ENCODE measurements around the gene RNF114. TPM values are rescaled to one million over a fixed set of nuclear protein-coding genes. Genes with fewer than 3 reads are reported as not detected.
A peak's percentile ranks its signal among the peaks of the same experiment; 100 is the strongest.

RNF114 gene
- total and polyA plus RNA-seq, 2 experiments from 2014 or later, result 65.8 to 93.7 TPM

DNA sequence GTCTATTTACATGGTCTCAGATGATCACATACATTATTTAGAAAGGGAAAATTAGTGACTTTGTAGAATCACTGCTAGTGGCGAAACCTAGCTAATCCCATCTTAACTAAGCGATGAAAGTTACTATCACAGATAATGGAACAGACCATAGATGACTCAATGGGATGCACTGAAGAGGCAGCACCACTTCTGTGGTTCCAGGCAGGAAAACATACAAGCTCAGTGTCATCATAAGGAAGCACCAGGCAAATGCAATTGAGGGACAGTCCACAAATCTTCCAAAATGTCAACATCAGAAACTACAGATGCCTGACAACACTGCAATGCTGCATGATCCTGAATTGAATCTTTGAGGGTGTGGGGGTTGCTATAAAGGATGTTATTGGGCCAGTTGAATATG lies 30.7 kb downstream of the RNF114 start:
- H4K20me1 ChIP-seq (ENCODE audit: insufficient read depth, poor library complexity, severe bottlenecking), result no peaks in the 10 kb centered on the region
- no peaks in the 10 kb centered on the region for H3K9me2 ChIP-seq (replicated peaks; ENCODE audit: insufficient read depth)
- H3K4me2 ChIP-seq, result no peak overlapping the region
- no peak for DNase-seq (ENCODE audit: low spot score)
- no peaks in the 10 kb centered on the region for H3K79me2 ChIP-seq
- peaks cover 10% of the 10 kb centered on the region for H3K4me1 ChIP-seq (ENCODE audit: insufficient read depth)
- no peak overlapping the region for H3K4me3 ChIP-seq
- no peaks in the 10 kb centered on the region for H3K9me3 ChIP-seq (ENCODE audit: low read depth)
- 92% methylated on average over 2 of the region's 2 CpGs for WGBS (ENCODE audit: low lambda C conversion rate, missing lambda C conversion rate)
- TF ChIP-seq EZH2 (IDR thresholded peaks at IDR 0.05; ENCODE audit: borderline replicate concordance), result no peak
- no peak for TF ChIP-seq EZH2phosphoT487 (IDR thresholded peaks at IDR 0.05; ENCODE audit: low read depth, severe bottlenecking, unreplicated experiment)
- no peak for TF ChIP-seq CTCF (IDR thresholded peaks at IDR 0.05; ENCODE audit: poor library complexity)
- no peaks in the 10 kb centered on the region for H3K36me3 ChIP-seq (replicated peaks; ENCODE audit: insufficient read depth, low read depth)
- no peak overlapping the region for H3K27ac ChIP-seq
- H3K27me3 ChIP-seq, result no peaks in the 10 kb centered on the region
- no peak overlapping the region for H2AFZ ChIP-seq

DNA sequence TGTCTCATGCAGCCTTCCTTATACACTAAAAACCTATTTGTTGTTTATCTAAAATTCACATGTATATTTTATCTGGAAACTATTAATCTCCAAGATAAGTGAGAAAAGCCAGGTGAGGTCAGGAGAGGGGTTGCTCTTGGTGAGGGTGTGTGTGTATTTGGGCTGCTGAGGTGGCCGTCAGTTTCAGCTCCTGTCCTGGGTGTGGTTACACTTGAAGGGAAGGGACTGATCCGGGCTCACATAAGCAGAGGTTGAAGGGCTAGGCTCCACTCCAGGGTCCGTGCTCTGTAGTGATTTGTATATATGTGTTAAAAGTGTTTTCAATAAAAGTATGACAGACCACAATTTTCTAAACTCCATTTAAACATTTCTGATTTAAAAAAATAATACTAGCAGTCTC lies 33.0 kb downstream of the RNF114 start:
- Histone ChIP-seq H3K4me2 (no peak overlapping the region), H3K36me3 (replicated peaks; ENCODE audit: insufficient read depth, low read depth) (no peaks in the 10 kb centered on the region), H3K27ac (no peak overlapping the region), H3K9me3 (ENCODE audit: low read depth) (no peaks in the 10 kb centered on the region), H3K4me3 (no peak overlapping the region), H3K79me2 (no peaks in the 10 kb centered on the region), H3K4me1 (ENCODE audit: insufficient read depth) (peaks cover 10% of the 10 kb centered on the region), H3K9me2 (replicated peaks; ENCODE audit: insufficient read depth) (no peaks in the 10 kb centered on the region), H4K20me1 (ENCODE audit: insufficient read depth, poor library complexity, severe bottlenecking) (no peaks in the 10 kb centered on the region), H3K27me3 (no peaks in the 10 kb centered on the region), H2AFZ (no peak overlapping the region)
- WGBS (ENCODE audit: low lambda C conversion rate, missing lambda C conversion rate), result 67% methylated on average over 3 of the region's 3 CpGs
- no peak for TF ChIP-seq EZH2 (IDR thresholded peaks at IDR 0.05; ENCODE audit: borderline replicate concordance)
- no peak for TF ChIP-seq CTCF (IDR thresholded peaks at IDR 0.05; ENCODE audit: poor library complexity)
- TF ChIP-seq EZH2phosphoT487 (IDR thresholded peaks at IDR 0.05; ENCODE audit: low read depth, severe bottlenecking, unreplicated experiment), result no peak
- DNase-seq (ENCODE audit: low spot score), result no peak

- H3K9me2 ChIP-seq (replicated peaks; ENCODE audit: insufficient read depth), result no peaks in the 10 kb centered on the region
- peaks cover 10% of the 10 kb centered on the region for H3K4me1 ChIP-seq (ENCODE audit: insufficient read depth)
- no peaks in the 10 kb centered on the region for H3K9me3 ChIP-seq (ENCODE audit: low read depth)
- no peak overlapping the region for H2AFZ ChIP-seq
- 52% methylated on average over 5 of the region's 5 CpGs for WGBS (ENCODE audit: low lambda C conversion rate, missing lambda C conversion rate)
- H3K4me3 ChIP-seq, result no peak overlapping the region
- DNase-seq (ENCODE audit: low spot score), result peak; percentile 47
- no peak overlapping the region for H3K27ac ChIP-seq
- no peaks in the 10 kb centered on the region for H3K27me3 ChIP-seq
- no peaks in the 10 kb centered on the region for H3K79me2 ChIP-seq
- no peak overlapping the region for H3K4me2 ChIP-seq
- H4K20me1 ChIP-seq (ENCODE audit: insufficient read depth, poor library complexity, severe bottlenecking), result no peaks in the 10 kb centered on the region
- TF ChIP-seq CTCF (IDR thresholded peaks at IDR 0.05; ENCODE audit: poor library complexity) (no peak), EZH2phosphoT487 (IDR thresholded peaks at IDR 0.05; ENCODE audit: low read depth, severe bottlenecking, unreplicated experiment) (no peak), EZH2 (IDR thresholded peaks at IDR 0.05; ENCODE audit: borderline replicate concordance) (no peak)
- H3K36me3 ChIP-seq (replicated peaks; ENCODE audit: insufficient read depth, low read depth), result no peaks in the 10 kb centered on the region
These were observed 33.7 kb downstream of the RNF114 start for GRCh38 chr20:49969946-49970345.

GRCh38 chr20:49970498-49970897 lies 34.3 kb downstream of the RNF114 start:
- Histone ChIP-seq H3K9me3 (ENCODE audit: low read depth) (no peaks in the 10 kb centered on the region), H3K9me2 (replicated peaks; ENCODE audit: insufficient read depth) (no peaks in the 10 kb centered on the region), H4K20me1 (ENCODE audit: insufficient read depth, poor library complexity, severe bottlenecking) (no peaks in the 10 kb centered on the region), H3K4me1 (ENCODE audit: insufficient read depth) (peaks cover 10% of the 10 kb centered on the region), H3K27me3 (no peaks in the 10 kb centered on the region), H3K27ac (no peak overlapping the region), H2AFZ (no peak overlapping the region), H3K4me3 (no peak overlapping the region), H3K79me2 (no peaks in the 10 kb centered on the region), H3K36me3 (replicated peaks; ENCODE audit: insufficient read depth, low read depth) (no peaks in the 10 kb centered on the region), H3K4me2 (no peak overlapping the region)
- DNase-seq (ENCODE audit: low spot score), result no peak
- WGBS (ENCODE audit: low lambda C conversion rate, missing lambda C conversion rate), result 87% methylated on average over 7 of the region's 8 CpGs
- TF ChIP-seq EZH2phosphoT487 (IDR thresholded peaks at IDR 0.05; ENCODE audit: low read depth, severe bottlenecking, unreplicated experiment), result no peak
- TF ChIP-seq EZH2 (IDR thresholded peaks at IDR 0.05; ENCODE audit: borderline replicate concordance), result no peak
- no peak for TF ChIP-seq CTCF (IDR thresholded peaks at IDR 0.05; ENCODE audit: poor library complexity)
